K562 (cell line): ENCODE measurements around the gene ELAC2. TPM values are rescaled to one million over a fixed set of nuclear protein-coding genes. Genes with fewer than 3 reads are reported as not detected.

Source experiments
- polyA plus RNA-seq, 8 experiments: library from polyadenylated mRNA; depleted of rRNA in 4 of 8; stranded (reverse) in 5 of 8; unstranded in 3 of 8; fragments of >200 nt; fragmentation: Nextera tagmentation in 2 of 8; fragmentation: Illumina TruSeq in 1 of 8; extraction: Ambion mirVana in 2 of 8; extraction: Trizol in 1 of 8; gene quantifications; 2 replicates each; pipeline versions ENCODE4 v1.2.1 to v1.2.3, GENCODE V29; 2011 to 2014; ENCODE audit warnings: inconsistent platforms in 1 of 8, missing spikeins in 1 of 8
- total RNA-seq, 7 experiments: library from RNA; depleted of rRNA in 6 of 7; stranded (reverse); fragments of >200 nt in 6 of 7; fragmentation: Illumina TruSeq in 2 of 7; extraction: Trizol in 2 of 7; gene quantifications; 2 replicates each; pipeline versions ENCODE4 v1.2.1 to v1.2.3, GENCODE V29; 2011 to 2021; ENCODE audit warnings: low replicate concordance in 1 of 7

Gene ELAC2
- total and polyA plus RNA-seq, 9 of the 15 experiments (the other 6 are each of a cell fraction or from before 2014, with no cell fraction given), result 4.5 to 129 (median 70.6) TPM

Other genes starting within 250 kb of the ELAC2 start
- 0.04 and 0.68 TPM in 2 replicates for gene ARHGAP44, start 228.5 kb downstream of the ELAC2 start, total RNA-seq (2014; rRNA removed)
- 0.07 and 0.10 TPM in 2 replicates for gene ARHGAP44, start 228.5 kb downstream of the ELAC2 start, total RNA-seq (2014; rRNA removed; fragmentation: Illumina TruSeq; extraction: Trizol)
- 0.11 TPM in 1 of 2 replicates, not detected in the other for gene ARHGAP44, start 228.5 kb downstream of the ELAC2 start, total RNA-seq (2015; rRNA removed; fragmentation: Illumina TruSeq; extraction: Trizol)
- gene ARHGAP44, start 228.5 kb downstream of the ELAC2 start, total RNA-seq (2021), result 0.16 and 0.22 TPM in 2 replicates
- gene ARHGAP44, start 228.5 kb downstream of the ELAC2 start, polyA plus RNA-seq (2011; rRNA removed), result 0.13 and 0.28 TPM in 2 replicates
- gene ARHGAP44, start 228.5 kb downstream of the ELAC2 start, polyA plus RNA-seq (2014; fragmentation: Illumina TruSeq; extraction: Trizol), result 0.07 and 0.30 TPM in 2 replicates
- gene ARHGAP44, start 228.5 kb downstream of the ELAC2 start, polyA plus RNA-seq (2014; fragmentation: Nextera tagmentation; extraction: Ambion mirVana), result under 1 TPM; 0.03 TPM
- 0.01 TPM in 1 of 2 replicates, not detected in the other for gene ARHGAP44, start 228.5 kb downstream of the ELAC2 start, polyA plus RNA-seq (2014; rRNA removed)